Measurements from ENCODE around the gene KLHL22.

DNA sequence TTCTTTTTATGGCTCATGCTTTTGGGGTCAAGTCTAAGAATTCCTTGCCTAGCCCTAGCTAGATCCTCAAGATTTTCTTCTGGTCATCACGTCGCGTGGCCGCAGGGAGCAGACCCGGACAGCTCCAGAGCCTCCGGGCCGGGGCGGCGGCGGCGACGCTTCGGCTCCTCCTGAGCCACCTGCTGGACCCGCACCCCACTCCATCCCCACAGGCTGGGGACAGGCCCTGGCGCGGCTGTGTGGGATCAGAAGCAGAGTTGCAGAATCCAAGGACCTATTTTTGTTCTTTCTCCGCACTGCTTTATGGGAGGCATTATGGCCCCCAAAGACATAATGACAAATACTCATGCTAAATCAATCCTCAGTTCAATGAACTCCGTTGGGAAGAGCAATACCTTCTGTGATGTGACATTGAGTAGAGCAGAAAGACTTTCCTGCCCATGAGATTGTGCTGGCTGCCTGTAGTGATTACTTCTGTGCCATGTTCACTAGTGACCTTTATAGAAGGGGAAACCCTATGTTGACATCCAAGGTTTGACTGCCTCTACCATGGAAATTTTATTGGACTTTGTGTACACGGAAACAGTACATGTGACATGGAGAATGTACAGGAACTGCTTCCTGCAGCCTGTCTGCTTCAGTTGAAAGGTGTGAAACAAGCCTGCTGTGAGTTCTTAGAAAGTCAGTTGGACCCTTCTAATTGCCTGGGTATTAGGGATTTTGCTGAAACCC lies 45.6 kb downstream of the KLHL22 start:
- TF ChIP-seq, protein P1, sequence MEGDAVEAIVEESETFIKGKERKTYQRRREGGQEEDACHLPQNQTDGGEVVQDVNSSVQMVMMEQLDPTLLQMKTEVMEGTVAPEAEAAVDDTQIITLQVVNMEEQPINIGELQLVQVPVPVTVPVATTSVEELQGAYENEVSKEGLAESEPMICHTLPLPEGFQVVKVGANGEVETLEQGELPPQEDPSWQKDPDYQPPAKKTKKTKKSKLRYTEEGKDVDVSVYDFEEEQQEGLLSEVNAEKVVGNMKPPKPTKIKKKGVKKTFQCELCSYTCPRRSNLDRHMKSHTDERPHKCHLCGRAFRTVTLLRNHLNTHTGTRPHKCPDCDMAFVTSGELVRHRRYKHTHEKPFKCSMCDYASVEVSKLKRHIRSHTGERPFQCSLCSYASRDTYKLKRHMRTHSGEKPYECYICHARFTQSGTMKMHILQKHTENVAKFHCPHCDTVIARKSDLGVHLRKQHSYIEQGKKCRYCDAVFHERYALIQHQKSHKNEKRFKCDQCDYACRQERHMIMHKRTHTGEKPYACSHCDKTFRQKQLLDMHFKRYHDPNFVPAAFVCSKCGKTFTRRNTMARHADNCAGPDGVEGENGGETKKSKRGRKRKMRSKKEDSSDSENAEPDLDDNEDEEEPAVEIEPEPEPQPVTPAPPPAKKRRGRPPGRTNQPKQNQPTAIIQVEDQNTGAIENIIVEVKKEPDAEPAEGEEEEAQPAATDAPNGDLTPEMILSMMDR (IDR thresholded peaks at IDR 0.05; ENCODE audit: poor library complexity) = no peak
- TF ChIP-seq EZH2 (IDR thresholded peaks at IDR 0.05; ENCODE audit: borderline replicate concordance) (no peak), EZH2phosphoT487 (IDR thresholded peaks at IDR 0.05; ENCODE audit: low read depth, severe bottlenecking, unreplicated experiment) (no peak)

Measured in hepatocyte (in vitro differentiated cells).